Activated naive CD4-positive, alpha-beta T cell treated with anti-CD3 and anti-CD28 coated beads, Interleukin-2, amount 10 ng/mL, durations not matched to agents 5 hours and 36 hours (primary cell): ENCODE data around the gene TYROBP. TPM values are rescaled to one million over a fixed set of nuclear protein-coding genes. Genes with fewer than 3 reads are reported as not detected.

Experiments used
- total RNA-seq, 2 experiments: library from RNA; stranded (reverse); gene quantifications; one replicate each; pipeline ENCODE4 v1.2.3, GENCODE V29; 2021

TYROBP gene
- total RNA-seq, result under 1 TPM in 1 of 2 experiments, not detected in 1; 0.43 TPM

DNA sequence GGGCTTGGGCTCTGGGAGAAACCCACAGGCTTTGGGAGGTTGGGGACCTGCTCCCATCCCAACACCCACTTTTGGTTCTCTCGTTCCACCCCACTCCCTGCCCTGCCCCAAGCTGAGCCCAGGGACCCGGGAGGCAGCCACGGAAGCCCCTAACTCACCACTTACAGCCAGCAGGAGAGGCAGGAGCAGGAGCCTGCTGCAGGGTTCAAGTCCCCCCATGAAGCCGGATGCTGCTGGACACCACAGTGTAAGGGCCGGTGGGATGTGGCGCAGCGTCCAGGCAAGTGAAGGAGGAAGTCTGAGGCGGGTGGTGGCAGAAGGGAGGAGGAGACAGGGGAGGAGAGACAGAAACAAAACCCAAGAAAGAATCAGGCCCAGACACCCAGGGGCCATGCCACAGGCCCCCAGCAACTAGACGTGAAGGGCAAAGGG, at the start of gene TYROBP:
Gene TYROBP, minus strand, starts transcription at position 286 of the 432 bp plus-strand sequence. Its CDS starts 67 bp downstream, at position 219.

DNA sequence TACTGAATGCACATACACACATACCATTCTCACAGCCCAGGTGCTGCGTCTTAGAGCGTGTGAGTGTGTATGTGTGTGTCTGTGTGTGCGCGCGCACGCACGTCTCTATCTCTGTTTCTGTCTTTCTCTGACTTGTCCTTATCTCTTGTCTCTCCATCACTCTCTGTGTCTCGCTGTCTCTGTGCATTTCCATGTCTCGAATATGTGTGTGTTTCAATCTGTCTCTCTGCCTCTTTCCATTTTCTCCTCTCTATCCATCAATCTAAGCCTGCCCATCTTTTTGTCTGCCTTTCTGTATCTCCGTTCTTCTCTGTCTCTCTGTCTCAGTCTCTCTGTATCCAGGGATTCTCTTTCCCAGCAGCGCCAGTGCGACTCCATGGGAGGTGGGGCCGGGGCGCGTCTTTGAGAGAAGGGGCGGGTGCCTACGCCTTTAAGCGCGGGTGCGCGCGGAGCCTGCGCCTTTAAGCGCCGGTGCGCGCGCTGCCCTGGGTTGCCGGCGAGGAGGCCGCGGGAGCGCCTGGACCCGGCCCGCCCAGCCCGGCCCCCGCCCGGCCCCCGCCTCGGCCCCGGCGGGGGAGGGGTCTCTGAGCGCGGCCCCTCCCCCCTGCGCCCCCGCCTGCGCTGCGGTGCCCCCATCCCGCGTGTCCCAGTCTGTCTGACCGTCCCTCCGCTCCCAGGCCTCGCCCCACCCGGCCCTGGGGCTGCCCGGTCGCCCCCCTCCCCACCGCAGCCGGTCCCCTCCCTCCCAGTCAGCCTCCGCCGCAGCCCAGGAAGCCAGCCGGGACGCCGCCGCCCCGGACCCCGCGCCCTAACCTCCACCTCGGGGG, 28.0 kb upstream of the TYROBP start, which contains the start of gene LRFN3:
Gene LRFN3, plus strand, starts transcription at position 464 of the 827 bp plus-strand sequence. CDS start 3,052 bp downstream, outside the sequence.

DNA sequence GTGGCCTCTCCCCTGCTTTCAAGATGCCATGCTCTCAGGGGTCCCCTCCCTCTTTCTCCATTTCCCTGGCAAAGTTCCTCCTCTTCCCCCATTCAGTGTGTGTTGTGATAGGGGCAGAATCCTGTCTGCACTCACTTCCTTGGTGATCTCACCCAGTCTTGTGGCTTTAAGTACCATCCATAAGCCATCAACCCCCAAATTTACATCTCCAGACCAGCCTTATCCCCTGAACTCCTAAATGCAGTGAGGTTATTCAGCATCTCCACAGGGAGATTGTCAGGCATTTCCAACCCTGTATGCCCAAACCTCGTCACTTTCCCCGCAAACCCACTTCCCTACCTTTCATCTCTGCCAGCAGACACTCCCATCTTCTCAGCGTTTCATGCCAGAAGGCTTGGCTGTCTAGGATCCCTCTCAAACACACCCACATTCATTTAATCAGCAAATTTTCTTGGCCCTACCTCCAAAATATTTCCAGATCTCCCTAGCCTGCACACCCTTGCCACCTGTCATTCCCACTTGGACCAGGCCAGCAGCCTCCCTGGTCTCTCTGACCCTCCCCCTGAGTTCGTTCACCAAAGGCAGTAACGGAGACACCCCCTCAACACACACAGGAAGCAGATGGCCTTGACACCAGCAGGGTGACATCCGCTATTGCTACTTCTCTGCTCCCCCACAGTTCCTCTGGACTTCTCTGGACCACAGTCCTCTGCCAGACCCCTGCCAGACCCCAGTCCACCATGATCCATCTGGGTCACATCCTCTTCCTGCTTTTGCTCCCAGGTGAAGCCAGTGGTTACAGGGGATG, 6.0 kb downstream of the TYROBP start, which contains the start of gene HCST:
Gene HCST, plus strand, starts transcription at position 676 of the 808 bp plus-strand sequence. Its CDS starts 65 bp downstream, at position 741.

DNA sequence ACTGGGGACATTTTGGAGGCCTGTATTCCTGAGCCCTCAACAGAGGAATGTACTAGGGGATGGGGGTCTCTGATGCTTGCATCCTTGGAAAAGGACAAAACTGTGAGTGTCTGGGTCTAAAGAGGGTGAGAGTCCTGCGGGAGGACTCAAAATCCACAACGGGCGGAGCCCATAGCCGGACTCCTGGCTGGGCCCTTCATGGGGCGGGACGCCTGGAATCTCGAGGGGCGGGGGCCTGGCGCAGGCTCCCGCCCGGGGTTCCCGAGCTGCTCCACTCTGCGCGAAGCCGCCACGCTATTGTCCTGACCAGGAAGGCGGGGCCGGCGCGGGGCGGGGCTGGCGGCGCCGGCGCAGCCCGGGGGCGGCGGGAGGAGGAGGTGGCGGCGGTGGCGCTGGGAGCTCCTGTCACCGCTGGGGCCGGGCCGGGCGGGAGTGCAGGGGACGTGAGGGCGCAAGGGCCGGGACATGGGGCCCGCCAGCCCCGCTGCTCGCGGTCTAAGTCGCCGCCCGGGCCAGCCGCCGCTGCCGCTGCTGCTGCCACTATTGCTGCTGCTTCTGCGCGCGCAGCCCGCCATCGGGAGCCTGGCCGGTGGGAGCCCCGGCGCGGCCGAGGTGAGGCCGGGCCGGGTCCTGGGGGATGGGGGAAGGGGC, 39.8 kb downstream of the TYROBP start, which contains the start of gene APLP1:
Gene APLP1, plus strand, starts transcription at position 403 of the 651 bp plus-strand sequence. Its CDS starts 63 bp downstream, at position 466.

DNA sequence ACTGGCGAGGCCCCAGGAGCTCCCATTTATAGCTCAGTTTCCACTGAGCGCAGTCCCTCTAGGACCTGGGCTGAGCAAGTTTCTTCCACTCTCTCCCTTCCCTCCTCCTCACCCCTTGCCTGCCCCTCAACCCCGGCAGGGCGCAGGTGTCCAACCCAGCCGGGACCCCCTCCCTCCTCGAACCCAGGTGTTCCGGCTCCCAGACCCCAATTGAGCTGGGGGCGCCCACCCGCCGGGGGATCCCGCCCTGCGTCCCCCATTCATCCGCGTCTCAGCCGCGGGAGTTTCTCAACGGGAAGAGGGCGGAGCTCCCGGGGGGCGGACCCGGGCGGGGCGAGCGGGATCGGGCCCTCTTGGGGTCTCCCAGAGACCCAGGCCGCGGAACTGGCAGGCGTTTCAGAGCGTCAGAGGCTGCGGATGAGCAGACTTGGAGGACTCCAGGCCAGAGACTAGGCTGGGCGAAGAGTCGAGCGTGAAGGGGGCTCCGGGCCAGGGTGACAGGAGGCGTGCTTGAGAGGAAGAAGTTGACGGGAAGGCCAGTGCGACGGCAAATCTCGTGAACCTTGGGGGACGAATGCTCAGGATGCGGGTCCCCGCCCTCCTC, 51.4 kb downstream of the TYROBP start, which contains the start of gene KIRREL2:
Gene KIRREL2, plus strand, starts transcription at position 366 of the 604 bp plus-strand sequence. Its CDS starts 209 bp downstream, at position 575.

Other genes starting within 250 kb of the TYROBP start
- gene UPK1A, start 241.8 kb downstream of the TYROBP start, total RNA-seq, result 1 to 10 TPM; 1.4 to 1.6 TPM
- 10 to 100 TPM; 15.2 to 16.2 TPM for gene ZBTB32, start 203.7 kb downstream of the TYROBP start, total RNA-seq
- 10 to 100 TPM; 57.3 to 59.9 TPM for gene KMT2B, start 190.3 kb downstream of the TYROBP start, total RNA-seq
- 10 to 100 TPM; 60.3 to 60.9 TPM for gene IGFLR1, start 165.8 kb downstream of the TYROBP start, total RNA-seq
- gene U2AF1L4, start 162.9 kb downstream of the TYROBP start, total RNA-seq, result 10 to 100 TPM; 40.0 to 42.6 TPM
- 10 to 100 TPM; 43.7 to 44.7 TPM for gene PSENEN, start 162.6 kb downstream of the TYROBP start, total RNA-seq
- 10 to 100 TPM; 10.6 to 13.0 TPM for gene LIN37, start 159.7 kb downstream of the TYROBP start, total RNA-seq
- not detected for gene HSPB6, start 151.3 kb downstream of the TYROBP start, total RNA-seq
- 10 to 100 TPM; 50.4 to 51.2 TPM for gene PROSER3, start 150.1 kb downstream of the TYROBP start, total RNA-seq
- gene ARHGAP33, start 132.7 kb downstream of the TYROBP start, total RNA-seq, result 10 to 100 TPM; 57.0 to 75.7 TPM
- not detected for gene PRODH2, start 95.5 kb downstream of the TYROBP start, total RNA-seq
- not detected for gene NPHS1, start 55.8 kb downstream of the TYROBP start, total RNA-seq
- gene KIRREL2, start 51.4 kb downstream of the TYROBP start, total RNA-seq, result under 1 TPM; 0.30 to 0.63 TPM
- 1 to 10 TPM in 1 of 2 experiments, under 1 TPM in 1; 0.30 to 1.2 TPM for gene APLP1, start 39.7 kb downstream of the TYROBP start, total RNA-seq
- gene NFKBID, start 7.8 kb downstream of the TYROBP start, total RNA-seq, result 10 to 100 TPM; 35.6 to 42.9 TPM
- 100 to 1,000 TPM; 195 to 204 TPM for gene HCST, start 5.8 kb downstream of the TYROBP start, total RNA-seq
- gene LRFN3, start 28.1 kb upstream of the TYROBP start, total RNA-seq, result 10 to 100 TPM; 12.4 to 13.0 TPM
- gene SDHAF1, start 86.9 kb upstream of the TYROBP start, total RNA-seq, result 10 to 100 TPM; 17.4 to 19.6 TPM
- gene SYNE4, start 100.5 kb upstream of the TYROBP start, total RNA-seq, result 1 to 10 TPM; 1.6 to 2.0 TPM
- gene ALKBH6, start 105.9 kb upstream of the TYROBP start, total RNA-seq, result 10 to 100 TPM; 42.1 to 44.0 TPM
- gene CLIP3, start 124.6 kb upstream of the TYROBP start, total RNA-seq, result 1 to 10 TPM; 1.5 TPM
- 1 to 10 TPM; 5.7 to 6.4 TPM for gene THAP8, start 146.0 kb upstream of the TYROBP start, total RNA-seq
- 10 to 100 TPM; 23.7 to 26.4 TPM for gene WDR62, start 146.6 kb upstream of the TYROBP start, total RNA-seq
- not detected for gene OVOL3, start 202.8 kb upstream of the TYROBP start, total RNA-seq
- 10 to 100 TPM; 48.1 to 48.4 TPM for gene POLR2I, start 206.6 kb upstream of the TYROBP start, total RNA-seq
- 100 to 1,000 TPM; 164 to 169 TPM for gene TBCB, start 207.2 kb upstream of the TYROBP start, total RNA-seq
- 100 to 1,000 TPM; 423 to 425 TPM for gene CAPNS1, start 231.8 kb upstream of the TYROBP start, total RNA-seq
- gene COX7A1, start 244.2 kb upstream of the TYROBP start, total RNA-seq, result not detected